ENCODE measurements around the gene CYB561A3.

The CYB561A3 gene

GRCh38 chr11:61329871-61330270 lies 31.8 kb downstream of the CYB561A3 start:
- no peak for DNase-seq

GRCh38 chr11:61328351-61328750 lies 33.3 kb downstream of the CYB561A3 start:
- no peak for DNase-seq

DNA sequence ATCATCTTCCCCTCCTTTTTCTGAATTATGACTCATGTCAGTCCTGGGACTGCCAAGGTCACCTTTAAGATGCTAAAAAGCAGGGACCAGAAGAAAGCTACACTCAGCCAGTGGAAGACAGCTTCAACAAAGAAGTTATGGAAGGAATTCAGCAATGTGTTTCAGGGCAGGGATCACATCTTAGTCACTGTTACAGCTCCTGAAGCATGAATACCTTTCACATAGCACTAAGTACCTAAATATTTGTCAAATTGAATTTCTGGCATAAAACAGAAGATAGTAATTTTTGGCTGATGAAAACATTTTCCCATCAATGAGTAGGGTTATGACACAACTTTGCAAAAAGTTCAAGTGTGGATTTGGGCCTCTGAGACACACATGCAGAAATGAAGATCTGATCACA lies 34.0 kb downstream of the CYB561A3 start:
- DNase-seq = no peak

- peak in 2 of 56 donors; percentile 10 to 18 for DNase-seq
Observed at GRCh38 chr11:61325649-61326414, 35.9 kb downstream of the CYB561A3 start.

DNA sequence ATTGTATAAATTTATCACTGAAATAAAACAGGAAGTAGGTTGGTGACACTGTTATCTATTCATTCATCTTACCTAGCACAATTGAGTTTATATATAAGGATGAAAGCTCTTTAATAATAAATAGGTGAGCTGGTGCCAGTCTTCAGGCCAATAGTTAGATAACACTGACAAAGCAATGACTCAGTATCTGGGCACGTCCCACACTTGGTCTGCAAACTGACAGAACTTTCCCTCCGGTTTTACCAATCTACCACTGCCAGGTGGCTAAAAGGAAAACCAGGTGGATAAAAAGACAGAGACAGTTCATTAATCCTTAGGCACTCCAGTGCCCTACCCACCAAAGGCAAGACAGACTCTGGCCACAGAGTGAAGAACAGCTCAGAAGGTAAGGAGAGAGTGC lies 46.4 kb downstream of the CYB561A3 start:
- no peak for DNase-seq

- DNase-seq = no peak
Observed at GRCh38 chr11:61310749-61311148, 50.9 kb downstream of the CYB561A3 start.

- DNase-seq = no peak
Observed at GRCh38 chr11:61309739-61310138, 51.9 kb downstream of the CYB561A3 start.

DNA sequence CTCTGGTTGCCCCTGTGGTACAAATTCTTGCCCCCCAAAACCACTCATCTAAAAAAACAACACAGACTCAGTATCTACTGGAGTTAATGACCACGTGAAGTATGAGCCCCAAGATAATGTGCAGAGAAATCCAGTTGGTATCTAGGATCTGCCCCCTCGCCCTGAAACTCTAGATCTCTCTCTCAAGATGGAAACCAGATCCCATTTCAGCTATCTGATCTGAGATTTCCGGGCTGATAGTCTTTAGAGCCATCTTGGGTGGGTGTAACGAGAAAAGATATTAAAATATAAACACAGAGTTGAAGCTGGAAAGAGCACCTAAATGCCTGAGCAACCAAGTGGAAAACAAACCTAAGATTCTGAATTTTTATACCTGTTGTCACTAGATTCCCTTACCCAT lies 52.5 kb downstream of the CYB561A3 start:
- no peak for DNase-seq

DNA sequence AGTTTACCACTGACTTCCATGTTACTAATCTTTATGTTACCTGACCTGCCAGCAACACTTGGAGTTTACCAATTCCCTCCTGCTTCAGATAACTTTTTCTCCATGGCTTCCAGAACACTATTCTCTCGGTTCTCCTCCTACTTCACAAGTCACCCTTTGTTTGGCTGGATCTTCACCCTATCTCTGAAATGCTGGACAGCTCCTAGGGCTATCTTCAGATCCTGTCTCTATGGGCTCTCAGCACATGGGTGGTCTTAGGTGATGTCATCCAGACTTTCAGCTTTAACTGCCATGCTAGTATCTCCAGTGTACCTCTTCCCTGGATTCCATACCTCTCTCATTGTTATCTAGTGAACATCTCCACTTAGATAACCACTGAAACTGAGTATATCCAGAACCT lies 54.3 kb downstream of the CYB561A3 start:
- DNase-seq = no peak

DNA sequence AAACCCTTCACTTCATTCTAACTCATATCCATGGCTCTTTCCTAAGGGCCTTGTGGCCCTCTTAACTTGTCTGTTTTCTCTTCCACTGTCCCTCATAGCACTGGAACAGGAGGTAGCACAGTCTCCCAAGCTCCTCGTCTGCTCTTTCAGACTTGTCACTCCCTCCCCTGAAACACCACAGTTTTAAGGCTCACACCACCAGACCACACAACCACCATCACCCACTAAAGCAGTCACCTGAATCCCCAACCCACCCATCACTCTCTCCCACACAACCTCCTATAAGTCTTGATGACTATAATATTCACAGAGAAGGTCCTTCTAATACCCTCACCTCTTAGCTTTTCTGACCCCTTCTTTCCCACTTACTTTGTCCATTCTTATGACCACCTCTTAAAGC lies 55.5 kb downstream of the CYB561A3 start:
- DNase-seq = no peak

DNA sequence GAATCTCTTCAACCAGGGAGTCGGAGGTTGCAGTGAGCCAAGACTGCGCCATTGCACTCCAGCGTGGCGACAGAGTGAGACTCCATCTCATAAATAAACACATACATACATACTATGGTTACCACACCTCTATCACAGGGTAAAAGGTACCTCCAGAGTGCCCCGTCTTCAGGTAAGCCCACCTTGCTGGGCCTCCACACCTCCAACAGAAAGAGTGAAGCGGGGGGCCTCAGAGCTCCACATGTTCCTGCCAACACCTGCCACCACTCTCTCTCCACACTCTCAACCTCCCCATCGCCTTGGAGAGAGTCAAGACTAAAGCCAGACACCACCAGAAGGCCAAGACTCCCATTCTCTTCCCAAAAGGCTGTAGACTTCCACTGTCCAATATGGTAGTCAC lies 56.3 kb downstream of the CYB561A3 start:
- DNase-seq = no peak

GRCh38 chr11:61303725-61304124 lies 58.0 kb downstream of the CYB561A3 start:
- DNase-seq = no peak

DNA sequence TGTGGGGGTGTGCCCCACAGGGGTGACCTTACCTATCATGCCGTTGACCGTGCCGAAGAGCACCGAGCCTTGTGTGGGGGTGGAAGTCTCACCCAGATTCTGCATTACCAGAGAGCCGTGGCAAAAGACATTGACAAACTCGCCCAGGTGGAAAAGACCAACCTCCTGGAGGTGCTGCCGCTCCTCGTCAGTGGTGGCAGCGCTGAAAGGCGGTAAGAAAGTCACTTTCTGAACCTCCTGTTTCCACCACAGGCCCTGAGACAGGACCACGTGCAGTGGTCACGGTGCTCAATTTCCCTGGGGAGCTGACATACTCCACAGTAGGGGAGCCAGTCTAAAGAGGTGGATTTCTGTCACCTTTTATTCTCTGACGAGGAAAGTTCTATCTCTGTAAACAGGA lies 59.1 kb downstream of the CYB561A3 start:
- DNase-seq = no peak
